Parathyroid adenoma (tissue), 2 donors: ENCODE data around the gene WBP1L.

ENCODE experiments used
- H2AFZ ChIP-seq: fragments of 300-600 bp; sonication (generic); one replicate; pipeline ENCODE4 v1.7.0; 2017; ENCODE audit warnings: antibody characterized with exemption, mild to moderate bottlenecking
- H3K27ac ChIP-seq: fragments of 300-600 bp; sonication (generic); one replicate; pipeline ENCODE4 v1.7.0; 2017
- H3K27me3 ChIP-seq: fragments of 300-600 bp; sonication (generic); one replicate; pipeline ENCODE4 v1.7.0; 2017; ENCODE audit warnings: low read length; ENCODE audit not compliant: control insufficient read depth, insufficient read depth
- H3K36me3 ChIP-seq: fragments of 300-600 bp; sonication (generic); one replicate; pipeline ENCODE4 v1.7.0; 2017; ENCODE audit warnings: low read length; ENCODE audit not compliant: control insufficient read depth, insufficient read depth
- H3K4me1 ChIP-seq: fragments of 300-600 bp; sonication (generic); one replicate; pipeline ENCODE4 v1.7.0; 2017; ENCODE audit warnings: control low read depth
- H3K4me2 ChIP-seq: fragments of 300-600 bp; sonication (generic); one replicate; pipeline ENCODE4 v1.7.0; 2017; ENCODE audit warnings: low read length
- H3K4me3 ChIP-seq: fragments of 300-600 bp; sonication (generic); one replicate; pipeline ENCODE4 v1.7.0; 2017; ENCODE audit warnings: low read depth, low read length
- H3K79me2 ChIP-seq: fragments of 300-600 bp; sonication (generic); one replicate; pipeline ENCODE4 v1.7.0; 2017; ENCODE audit warnings: control low read depth
- H3K9ac ChIP-seq: fragments of 300-600 bp; sonication (generic); one replicate; pipeline ENCODE4 v1.7.0; 2017; ENCODE audit warnings: mild to moderate bottlenecking
- H3K9me3 ChIP-seq: fragments of 300-600 bp; sonication (generic); one replicate; pipeline ENCODE4 v1.7.0; 2017; ENCODE audit warnings: low read length; ENCODE audit not compliant: control insufficient read depth
- CTCF ChIP-seq: fragments of 300-600 bp; sonication (generic); IDR thresholded peaks from one replicate; pipeline ENCODE4 v1.7.0; 2017; ENCODE audit warnings: antibody characterized with exemption, mild to moderate bottlenecking
- donor health status: primary hyperparathyroidism.

The WBP1L gene

DNA sequence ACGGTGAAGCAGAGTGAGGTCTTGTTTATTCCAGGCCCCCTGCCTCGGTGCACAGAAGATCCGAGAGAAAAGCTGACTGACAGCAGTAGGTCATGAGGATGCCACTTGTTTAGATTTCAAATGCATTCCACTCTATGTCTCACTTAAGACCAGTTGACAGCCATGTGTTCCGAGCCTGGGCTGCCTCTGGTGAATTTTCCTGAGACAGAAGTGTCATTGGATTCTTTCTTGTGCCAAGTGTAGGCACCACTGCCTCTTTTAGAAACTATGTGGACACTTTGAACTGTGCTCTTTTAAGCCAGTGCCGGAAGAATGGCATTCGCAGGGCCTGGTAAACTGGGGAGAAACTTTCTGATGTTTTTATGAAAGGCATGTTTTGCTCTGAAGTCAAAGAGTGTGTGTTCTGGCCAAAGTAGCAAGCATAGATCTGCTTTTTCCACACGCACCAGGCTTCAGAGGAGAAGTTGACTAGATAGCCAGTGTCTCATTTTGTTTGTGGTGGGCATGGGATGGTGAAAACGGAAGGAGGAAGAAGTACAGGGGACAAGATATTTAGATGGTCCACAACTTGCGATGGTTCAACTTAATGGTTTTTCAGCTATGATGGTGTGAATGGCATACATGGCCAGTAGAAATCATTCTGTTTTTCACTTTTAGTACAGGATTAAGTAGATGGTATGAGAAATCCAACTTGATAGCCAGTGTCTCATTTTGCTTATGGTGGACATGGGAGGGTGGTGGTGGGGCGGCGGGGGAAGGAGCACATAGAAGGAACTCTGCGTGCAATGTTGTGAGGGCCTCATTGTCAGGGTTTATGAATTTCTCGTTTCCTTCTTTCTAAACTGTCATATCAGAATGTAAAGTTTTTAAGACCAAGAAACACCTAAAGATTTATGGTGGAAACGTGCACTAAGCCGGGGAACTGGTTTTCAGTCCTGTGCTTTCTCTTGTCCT, 52.0 kb downstream of the WBP1L start:
- Histone ChIP-seq H3K9me3 (no peaks in the 10 kb centered on the region), H3K79me2 (peaks cover 63% of the 10 kb centered on the region), H3K4me3 (no peak overlapping the region), H3K27ac (peak overlapping the region; percentile 70), H3K4me2 (peak overlapping the region; percentile 18), H3K4me1 (peaks cover 26% of the 10 kb centered on the region), H3K36me3 (no peaks in the 10 kb centered on the region), H3K27me3 (no peaks in the 10 kb centered on the region), H3K9ac (no peak overlapping the region), H2AFZ (no peak overlapping the region)
- TF ChIP-seq CTCF, result no peak

GRCh38 chr10:102796407-102797176, 52.8 kb downstream of the WBP1L start:
- H3K4me2 ChIP-seq, result peak overlapping the region; percentile 18
- TF ChIP-seq CTCF, result no peak
- no peaks in the 10 kb centered on the region for H3K9me3 ChIP-seq
- peak overlapping the region; percentile 5 for H3K4me3 ChIP-seq
- H3K79me2 ChIP-seq, result peaks cover 58% of the 10 kb centered on the region
- no peak overlapping the region for H2AFZ ChIP-seq
- peak overlapping the region; percentile 70 for H3K27ac ChIP-seq
- H3K4me1 ChIP-seq, result peaks cover 26% of the 10 kb centered on the region
- no peaks in the 10 kb centered on the region for H3K27me3 ChIP-seq
- no peak overlapping the region for H3K9ac ChIP-seq
- no peaks in the 10 kb centered on the region for H3K36me3 ChIP-seq

DNA sequence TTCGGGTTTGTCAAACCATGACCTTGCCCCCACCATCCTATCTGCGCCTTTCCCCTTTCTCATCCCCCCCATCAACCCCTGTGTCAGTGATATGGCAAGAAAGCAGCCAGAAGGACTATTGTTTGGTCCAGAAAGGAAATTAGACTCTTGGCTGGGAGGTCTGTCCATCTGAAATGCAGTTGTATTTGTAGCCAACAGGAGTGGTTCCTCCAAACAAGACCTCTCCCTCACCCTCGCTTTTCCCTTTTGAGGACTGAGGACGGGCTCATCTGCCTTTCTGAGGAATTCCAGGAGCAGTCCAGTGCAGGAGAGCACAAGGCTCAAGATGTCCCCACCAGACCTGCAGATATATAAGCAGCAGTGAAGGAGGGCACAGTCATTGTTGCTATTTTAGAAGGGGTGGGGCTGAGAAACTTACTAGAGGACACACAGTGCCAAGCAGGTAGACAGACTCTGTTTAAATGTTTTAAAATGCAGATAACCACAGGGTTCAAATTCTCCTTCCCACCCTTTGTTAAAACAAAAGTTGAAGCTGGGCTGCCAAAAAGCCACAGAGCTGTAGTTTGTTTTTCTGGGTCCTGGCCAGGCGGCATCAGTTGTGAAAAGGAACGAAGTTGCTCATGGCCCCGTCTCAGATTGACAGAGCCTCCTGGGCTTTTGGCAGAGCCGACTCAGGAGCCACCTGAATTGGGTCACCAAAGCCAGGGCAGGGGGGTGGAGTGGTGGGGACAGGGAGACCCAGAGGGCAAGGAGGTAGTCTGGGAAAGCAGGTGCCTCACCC, 56.1 kb downstream of the WBP1L start:
- Histone ChIP-seq H3K27me3 (no peaks in the 10 kb centered on the region), H2AFZ (no peak overlapping the region), H3K9me3 (no peaks in the 10 kb centered on the region), H3K36me3 (no peaks in the 10 kb centered on the region), H3K9ac (no peak overlapping the region), H3K4me2 (no peak overlapping the region), H3K4me1 (peaks cover 29% of the 10 kb centered on the region), H3K27ac (peak overlapping the region; percentile 64), H3K4me3 (no peak overlapping the region), H3K79me2 (peaks cover 36% of the 10 kb centered on the region)
- no peak for TF ChIP-seq CTCF

- Histone ChIP-seq H3K4me1 (peaks cover 29% of the 10 kb centered on the region), H3K9ac (no peak overlapping the region), H3K9me3 (no peaks in the 10 kb centered on the region), H2AFZ (no peak overlapping the region), H3K4me2 (no peak overlapping the region), H3K27me3 (no peaks in the 10 kb centered on the region), H3K36me3 (no peaks in the 10 kb centered on the region), H3K79me2 (peaks cover 37% of the 10 kb centered on the region), H3K27ac (peak overlapping the region; percentile 64), H3K4me3 (no peak overlapping the region)
- no peak for TF ChIP-seq CTCF
These were observed 57.0 kb downstream of the WBP1L start for GRCh38 chr10:102800611-102801335.
